Calu3 (cell line): Measurements from ENCODE around the gene FGGY. TPM values are rescaled to one million over a fixed set of nuclear protein-coding genes. Genes with fewer than 3 reads are reported as not detected.
"Not testable (repeated sequence)": the region's sequence is repeated elsewhere in the genome, so short reads cannot be mapped to it uniquely, and the experiment has no call there.

Experiments
- Bru-seq: library from RNA; stranded (reverse); fragments of 400-500 nt; gene quantifications from one replicate; lab custom pipeline; 2021; lab: Mats Ljungman, UMichigan
- BruChase-seq, 2 experiments: library from RNA; stranded (reverse); fragments of 400-500 nt; gene quantifications; one replicate each; lab custom pipeline; 2021; lab: Mats Ljungman, UMichigan
- BruUV-seq: library from RNA; stranded (reverse); fragments of 400-500 nt; replicated peaks from 2 replicates; lab custom pipeline; 2021; lab: Mats Ljungman, UMichigan
- CTCF ChIA-PET: fragments of 300-600 bp; sonication (Branson Sonifier 250); formaldehyde crosslinking; loops from one replicate; lab custom pipeline; 2022; ENCODE audit warnings: antibody characterized with exemption; lab: Charles Lee
- DNase-seq: peaks from one replicate; pipeline ENCODE4 v3.0.0; 2022
- H3K27ac Mint-ChIP-seq: one replicate; pipeline ENCODE4 v1.8.0; 2022; ENCODE audit warnings: mixed read lengths; ENCODE audit not compliant: unreplicated experiment
- H3K27me3 Mint-ChIP-seq: one replicate; pipeline ENCODE4 v1.8.0; 2022; ENCODE audit warnings: mixed read lengths; ENCODE audit not compliant: unreplicated experiment
- H3K36me3 Mint-ChIP-seq: one replicate; pipeline ENCODE4 v1.8.0; 2022; ENCODE audit warnings: mild to moderate bottlenecking, moderate library complexity, mixed read lengths; ENCODE audit not compliant: insufficient read depth, unreplicated experiment
- H3K4me1 Mint-ChIP-seq: one replicate; pipeline ENCODE4 v1.8.0; 2022; ENCODE audit warnings: mild to moderate bottlenecking, low read depth, mixed read lengths; ENCODE audit not compliant: unreplicated experiment
- H3K4me3 Mint-ChIP-seq: one replicate; pipeline ENCODE4 v1.8.0; 2022; ENCODE audit warnings: mild to moderate bottlenecking, low read depth, moderate library complexity, mixed read lengths; ENCODE audit not compliant: unreplicated experiment
- H3K9me3 Mint-ChIP-seq: one replicate; pipeline ENCODE4 v1.8.0; 2022; ENCODE audit warnings: low read depth, mixed read lengths; ENCODE audit not compliant: unreplicated experiment
- CTCF ChIP-seq: fragments of 200-600 bp; IDR thresholded peaks from one replicate; pipeline ENCODE4 v1.8.0; 2022; ENCODE audit warnings: antibody characterized with exemption; ENCODE audit not compliant: unreplicated experiment
- intact Hi-C: fragments of 100-400 bp; cut with micrococcal nuclease; formaldehyde crosslinking; loops from one replicate; pipeline ENCODE4 v1.10.0; 2022; ENCODE audit not compliant: unreplicated experiment
- long read RNA-seq: library from polyadenylated mRNA; stranded (forward); transcript quantifications from one replicate; pipeline ENCODE4 v2.0.0, GENCODE V29; 2022
- total RNA-seq: library from RNA; stranded (reverse); gene quantifications from 2 replicates; pipeline ENCODE4 v1.2.3, GENCODE V29; 2022

Gene FGGY
- total RNA-seq (8.5 and 11.1 TPM in 2 replicates), Bru-seq, nascent RNA (percentile 56 among the genes with signal in this experiment), BruChase-seq, experiment 1, labeled RNA remaining after a 6-hour chase (percentile 37 among the genes with signal in this experiment), BruChase-seq, experiment 2, labeled RNA remaining after a 2-hour chase (percentile 40 among the genes with signal in this experiment)
- long read RNA-seq, partial matches to known transcripts: 4 of 16 reads
- long read RNA-seq, other reads (novel, unspliced or antisense): 10 of 16 reads

GRCh38 chr1:59296358-59297256 is at the start of gene FGGY:
Gene FGGY, plus strand, starts transcription at chr1:59297094. Its CDS starts 24,456 bp downstream, at chr1:59321550.
- no peaks in the 10 kb centered on the region for H3K27me3 Mint-ChIP-seq
- peaks cover 30% of the 10 kb centered on the region for H3K4me1 Mint-ChIP-seq
- peak; percentile 95 for DNase-seq
- no TSS peak for BruUV-seq
- intact Hi-C loops: loop anchor here (1.0 to 10.0 kb wide), 9 partner anchors 136 to 482 kb away; no protein-coding TSS in a partner anchor
- peak within 1 kb of the TSS; percentile 76 for H3K4me3 Mint-ChIP-seq
- peaks cover 23% of the 10 kb centered on the region for H3K36me3 Mint-ChIP-seq
- H3K9me3 Mint-ChIP-seq: peaks cover 3% of the 10 kb centered on the region
- no peak for TF ChIP-seq CTCF
- H3K27ac Mint-ChIP-seq: peak within 1 kb of the TSS; percentile 71
- CTCF ChIA-PET: interaction anchor here (0.6 to 2.0 kb wide), 8 partner anchors 8 to 513 kb away, joined by 3 to 6 read pairs (median 3); partner anchors contain the start of gene JUN

- intact Hi-C loops: no loop called here
- H3K4me1 Mint-ChIP-seq: no peaks in the 10 kb centered on the region
- BruUV-seq: no TSS peak
- no peaks in the 10 kb centered on the region for H3K36me3 Mint-ChIP-seq
- peaks cover 10% of the 10 kb centered on the region for H3K9me3 Mint-ChIP-seq
- no peak overlapping the region for H3K27ac Mint-ChIP-seq
- CTCF ChIA-PET: no interaction called here
- no peak for DNase-seq
- TF ChIP-seq CTCF: no peak
- H3K4me3 Mint-ChIP-seq: no peak overlapping the region
- no peaks in the 10 kb centered on the region for H3K27me3 Mint-ChIP-seq
These were observed 48.1 kb upstream of the FGGY start for GRCh38 chr1:59248758-59249157.

GRCh38 chr1:59249396-59250137 is 47.3 kb upstream of the FGGY start:
- intact Hi-C loops: no loop called here
- CTCF ChIA-PET: interaction anchor here (0.7 kb wide), 3 partner anchors 22 to 482 kb away, joined by 4 to 5 read pairs (median 5); partner anchors contain the start of gene JUN
- H3K4me1 Mint-ChIP-seq: no peaks in the 10 kb centered on the region
- H3K4me3 Mint-ChIP-seq: no peak overlapping the region
- no TSS peak for BruUV-seq
- H3K27ac Mint-ChIP-seq: no peak overlapping the region
- H3K9me3 Mint-ChIP-seq: peaks cover 10% of the 10 kb centered on the region
- no peaks in the 10 kb centered on the region for H3K36me3 Mint-ChIP-seq
- H3K27me3 Mint-ChIP-seq: no peaks in the 10 kb centered on the region
- TF ChIP-seq CTCF: no peak
- no peak for DNase-seq

GRCh38 chr1:59251061-59251460 is 45.8 kb upstream of the FGGY start:
- DNase-seq, H3K36me3 Mint-ChIP-seq, H3K27me3 Mint-ChIP-seq, H3K4me1 Mint-ChIP-seq, intact Hi-C loops, CTCF ChIA-PET, H3K9me3 Mint-ChIP-seq, H3K4me3 Mint-ChIP-seq, BruUV-seq, H3K27ac Mint-ChIP-seq: not testable (repeated sequence)

GRCh38 chr1:59256429-59256828 is 40.5 kb upstream of the FGGY start:
- intact Hi-C loops, H3K36me3 Mint-ChIP-seq: not testable (repeated sequence)

More at GRCh38 chr1:59256429-59256828, 40.5 kb upstream of the FGGY start:
- H3K27me3 Mint-ChIP-seq, H3K27ac Mint-ChIP-seq, BruUV-seq, H3K4me1 Mint-ChIP-seq, DNase-seq, CTCF ChIA-PET, H3K9me3 Mint-ChIP-seq, H3K4me3 Mint-ChIP-seq: not testable (repeated sequence)
